ENCODE results near the gene TRIM63. TPM values are rescaled to one million over a fixed set of nuclear protein-coding genes. Genes with fewer than 3 reads are reported as not detected.

The TRIM63 gene
- total RNA-seq (2021) (not detected in 2 replicates), Bru-seq, nascent RNA (not detected), BruChase-seq, experiment 1, labeled RNA remaining after a 2-hour chase (not detected), BruChase-seq, experiment 2, labeled RNA remaining after a 6-hour chase (not detected)
- long read RNA-seq: 0 reads

DNA sequence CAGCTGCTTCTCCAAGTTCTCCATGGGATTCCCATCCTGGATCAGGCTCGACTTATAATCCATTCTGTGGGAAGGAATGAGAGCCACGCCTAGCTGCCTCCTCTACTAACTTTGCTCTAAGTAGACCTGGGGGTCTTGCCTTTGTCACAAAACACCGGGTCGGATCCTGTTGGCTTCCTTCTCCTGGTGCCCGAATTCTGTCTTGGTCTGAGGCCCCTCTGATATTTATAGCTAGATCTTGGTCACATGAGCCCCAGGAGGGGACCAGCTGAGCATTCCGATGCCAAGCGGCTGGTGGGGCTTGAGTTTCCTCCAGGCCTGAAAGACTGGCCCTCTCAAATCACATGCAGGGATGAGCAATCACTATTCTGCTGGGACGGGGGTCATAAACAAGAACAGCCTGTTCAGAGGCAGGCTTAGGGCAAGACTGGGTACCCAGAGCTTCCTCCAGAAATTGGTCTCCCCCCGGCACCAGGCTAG, at the start of gene TRIM63:
TSS of gene TRIM63 (minus strand) at position 199 of the 480 bp plus-strand sequence. CDS start at position 63, 136 bp downstream.
- DNase-seq (ENCODE audit: low spot score): no peak
- no TSS peak for BruUV-seq (replicated peaks)
- POLR2A ChIA-PET (ENCODE audit: low non-redundant PET): no interaction called here
- TF ChIP-seq, protein P1, sequence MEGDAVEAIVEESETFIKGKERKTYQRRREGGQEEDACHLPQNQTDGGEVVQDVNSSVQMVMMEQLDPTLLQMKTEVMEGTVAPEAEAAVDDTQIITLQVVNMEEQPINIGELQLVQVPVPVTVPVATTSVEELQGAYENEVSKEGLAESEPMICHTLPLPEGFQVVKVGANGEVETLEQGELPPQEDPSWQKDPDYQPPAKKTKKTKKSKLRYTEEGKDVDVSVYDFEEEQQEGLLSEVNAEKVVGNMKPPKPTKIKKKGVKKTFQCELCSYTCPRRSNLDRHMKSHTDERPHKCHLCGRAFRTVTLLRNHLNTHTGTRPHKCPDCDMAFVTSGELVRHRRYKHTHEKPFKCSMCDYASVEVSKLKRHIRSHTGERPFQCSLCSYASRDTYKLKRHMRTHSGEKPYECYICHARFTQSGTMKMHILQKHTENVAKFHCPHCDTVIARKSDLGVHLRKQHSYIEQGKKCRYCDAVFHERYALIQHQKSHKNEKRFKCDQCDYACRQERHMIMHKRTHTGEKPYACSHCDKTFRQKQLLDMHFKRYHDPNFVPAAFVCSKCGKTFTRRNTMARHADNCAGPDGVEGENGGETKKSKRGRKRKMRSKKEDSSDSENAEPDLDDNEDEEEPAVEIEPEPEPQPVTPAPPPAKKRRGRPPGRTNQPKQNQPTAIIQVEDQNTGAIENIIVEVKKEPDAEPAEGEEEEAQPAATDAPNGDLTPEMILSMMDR (conservative IDR thresholded peaks at IDR 0.05; ENCODE audit: low read depth, low read length): no peak
- TF ChIP-seq EZH2 (IDR thresholded peaks at IDR 0.05; ENCODE audit: borderline replicate concordance, low read depth, low read length, poor library complexity, severe bottlenecking): no peak
- H3K4me3 ChIP-seq (ENCODE audit: low read depth, low read length, poor library complexity, severe bottlenecking): no peak within 1 kb of the TSS
- H3K4me1 ChIP-seq (ENCODE audit: insufficient read depth, low read length, poor library complexity, severe bottlenecking): no peaks in the 10 kb centered on the region
- H3K9me3 ChIP-seq (ENCODE audit: low read depth, low read length, poor library complexity, severe bottlenecking): no peaks in the 10 kb centered on the region
- intact Hi-C loops (cut with micrococcal nuclease; ENCODE audit: unreplicated experiment): no loop called here
- peaks cover 24% of the 10 kb centered on the region for H3K27me3 ChIP-seq (replicated peaks; ENCODE audit: insufficient read depth, low read depth, low read length, poor library complexity)
- no peak within 1 kb of the TSS for H3K27ac ChIP-seq (ENCODE audit: low read depth, low read length, poor library complexity, severe bottlenecking)
- no peaks in the 10 kb centered on the region for H3K36me3 ChIP-seq (ENCODE audit: insufficient read depth, low read length, poor library complexity, severe bottlenecking)
- CTCF ChIA-PET: no interaction called here

DNA sequence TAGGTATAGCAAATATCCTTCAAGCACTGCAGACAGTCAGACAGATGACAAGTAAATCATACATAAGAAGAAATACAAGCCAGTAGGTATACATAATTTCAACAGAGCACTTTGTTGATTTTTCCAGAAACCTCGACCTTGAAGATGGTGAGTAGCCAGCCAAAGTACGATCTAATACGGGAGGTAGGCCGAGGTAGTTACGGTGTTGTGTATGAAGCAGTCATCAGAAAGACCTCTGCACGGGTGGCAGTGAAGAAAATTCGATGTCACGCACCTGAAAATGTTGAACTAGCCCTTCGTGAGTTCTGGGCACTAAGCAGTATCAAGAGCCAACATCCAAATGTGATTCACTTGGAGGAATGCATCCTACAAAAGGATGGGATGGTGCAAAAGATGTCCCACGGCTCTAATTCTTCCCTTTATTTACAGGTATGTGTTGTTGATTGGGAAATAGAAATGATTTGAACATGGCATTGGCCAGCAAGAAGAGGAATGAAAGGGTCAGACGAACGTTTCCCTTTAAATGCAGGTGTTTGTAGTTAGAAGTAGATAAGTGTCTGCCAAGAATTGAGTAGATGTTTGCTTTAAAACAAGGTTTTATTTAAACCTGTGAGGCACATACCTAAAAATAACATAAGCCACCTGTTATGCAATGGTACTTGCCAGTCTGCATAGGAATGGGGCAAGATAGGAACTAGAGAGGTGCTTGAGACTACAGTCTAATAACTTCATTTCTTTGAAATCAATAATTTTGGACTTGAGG, 46.9 kb upstream of the TRIM63 start:
- ChIA-PET CTCF (no interaction called here), POLR2A (ENCODE audit: low non-redundant PET) (no interaction called here)
- no peak for DNase-seq (ENCODE audit: low spot score)
- no peaks in the 10 kb centered on the region for H3K9me3 ChIP-seq (ENCODE audit: low read depth, low read length, poor library complexity, severe bottlenecking)
- no peak overlapping the region for H3K27ac ChIP-seq (ENCODE audit: low read depth, low read length, poor library complexity, severe bottlenecking)
- intact Hi-C loops (cut with micrococcal nuclease; ENCODE audit: unreplicated experiment): no loop called here
- peaks cover 9% of the 10 kb centered on the region for H3K4me1 ChIP-seq (ENCODE audit: insufficient read depth, low read length, poor library complexity, severe bottlenecking)
- no TSS peak for BruUV-seq (replicated peaks)
- H3K4me3 ChIP-seq (ENCODE audit: low read depth, low read length, poor library complexity, severe bottlenecking): no peak overlapping the region
- no peak for TF ChIP-seq EZH2 (IDR thresholded peaks at IDR 0.05; ENCODE audit: borderline replicate concordance, low read depth, low read length, poor library complexity, severe bottlenecking)
- TF ChIP-seq, protein P1 (conservative IDR thresholded peaks at IDR 0.05; ENCODE audit: low read depth, low read length): no peak
- H3K27me3 ChIP-seq (replicated peaks; ENCODE audit: insufficient read depth, low read depth, low read length, poor library complexity): no peaks in the 10 kb centered on the region
- peaks cover 25% of the 10 kb centered on the region for H3K36me3 ChIP-seq (ENCODE audit: insufficient read depth, low read length, poor library complexity, severe bottlenecking)

DNA sequence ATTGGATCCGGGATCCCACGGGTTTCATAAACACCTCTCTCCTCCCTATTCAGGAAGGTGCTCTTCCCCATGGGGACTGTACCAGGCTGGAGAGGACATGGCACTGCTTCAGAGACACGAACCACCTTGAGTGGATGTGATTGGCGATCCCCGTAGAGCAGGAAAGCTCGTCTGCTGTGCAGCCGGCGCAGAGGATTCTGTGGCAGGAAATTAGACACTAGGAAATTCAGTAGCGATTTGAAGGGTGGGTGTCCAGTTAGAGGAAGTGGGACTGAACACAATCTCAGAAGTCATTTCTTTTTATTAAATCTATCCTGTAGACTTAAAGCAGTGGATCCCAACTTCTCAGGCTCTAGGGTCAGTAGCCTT, 45.0 kb upstream of the TRIM63 start:
- no TSS peak for BruUV-seq (replicated peaks)
- no peaks in the 10 kb centered on the region for H3K9me3 ChIP-seq (ENCODE audit: low read depth, low read length, poor library complexity, severe bottlenecking)
- intact Hi-C loops (cut with micrococcal nuclease; ENCODE audit: unreplicated experiment): no loop called here
- TF ChIP-seq EZH2 (IDR thresholded peaks at IDR 0.05; ENCODE audit: borderline replicate concordance, low read depth, low read length, poor library complexity, severe bottlenecking): no peak
- TF ChIP-seq, protein P1 (conservative IDR thresholded peaks at IDR 0.05; ENCODE audit: low read depth, low read length): no peak
- H3K4me1 ChIP-seq (ENCODE audit: insufficient read depth, low read length, poor library complexity, severe bottlenecking): peaks cover 9% of the 10 kb centered on the region
- POLR2A ChIA-PET (ENCODE audit: low non-redundant PET): no interaction called here
- peaks cover 21% of the 10 kb centered on the region for H3K36me3 ChIP-seq (ENCODE audit: insufficient read depth, low read length, poor library complexity, severe bottlenecking)
- peak overlapping the region; percentile 97 for H3K27ac ChIP-seq (ENCODE audit: low read depth, low read length, poor library complexity, severe bottlenecking)
- peak overlapping the region; percentile 99 for H3K4me3 ChIP-seq (ENCODE audit: low read depth, low read length, poor library complexity, severe bottlenecking)
- DNase-seq (ENCODE audit: low spot score): peak; percentile 26
- H3K27me3 ChIP-seq (replicated peaks; ENCODE audit: insufficient read depth, low read depth, low read length, poor library complexity): no peaks in the 10 kb centered on the region
- CTCF ChIA-PET: no interaction called here

Measured in A673 (cell line).